Lung (tissue), 12 donors: ENCODE data around the gene SRCIN1. TPM values are rescaled to one million over a fixed set of nuclear protein-coding genes. Genes with fewer than 3 reads are reported as not detected.

Experiments used
- ATAC-seq: fragments of 200-7000 bp; cut with Tn5 transposase; one replicate; pipeline ENCODE4 v1.9.1; 2020; ENCODE audit warnings: moderate number of reproducible peaks; ENCODE audit not compliant: insufficient read depth, low FRiP score
- DNase-seq, 3 donors: peaks; one replicate each; pipeline ENCODE4 v3.0.0-alpha.2; 2013 to 2017
- H3K27ac ChIP-seq, 2 donors: one replicate each; pipeline ENCODE4 v1.5.1; 2013; ENCODE audit warnings: mild to moderate bottlenecking in 2 of 2, moderate library complexity in 2 of 2, control low read depth in 1 of 2, inconsistent platforms in 1 of 2, low read depth in 1 of 2, low read length in 1 of 2
- H3K27me3 ChIP-seq, 3 donors: one replicate each; pipeline ENCODE4 v1.5.1; 2013; ENCODE audit warnings: low read length in 2 of 3; ENCODE audit not compliant: control insufficient read depth in 3 of 3, insufficient read depth in 3 of 3
- H3K36me3 ChIP-seq, 4 donors: one replicate each; pipeline ENCODE4 v1.5.1; 2013; ENCODE audit warnings: low read length in 4 of 4, mild to moderate bottlenecking in 1 of 4, moderate library complexity in 1 of 4; ENCODE audit not compliant: control insufficient read depth in 4 of 4, insufficient read depth in 4 of 4
- H3K4me1 ChIP-seq, 5 donors: one replicate each; pipeline ENCODE4 v1.5.1; 2013; ENCODE audit warnings: low read length in 5 of 5, mild to moderate bottlenecking in 2 of 5, moderate library complexity in 1 of 5; ENCODE audit not compliant: control insufficient read depth in 5 of 5, insufficient read depth in 5 of 5
- H3K4me3 ChIP-seq: one replicate; pipeline ENCODE4 v1.5.1; 2013; ENCODE audit warnings: mild to moderate bottlenecking, control low read depth, moderate library complexity
- H3K9ac ChIP-seq, 2 donors: one replicate each; pipeline ENCODE4 v1.5.1; 2013; ENCODE audit warnings: low read length in 2 of 2, control low read depth in 1 of 2; ENCODE audit not compliant: insufficient read depth in 1 of 2
- H3K9me3 ChIP-seq, 4 donors: one replicate each; pipeline ENCODE4 v1.5.1; 2013; ENCODE audit warnings: low read length in 3 of 4, mild to moderate bottlenecking in 1 of 4, moderate library complexity in 1 of 4; ENCODE audit not compliant: control insufficient read depth in 4 of 4, insufficient read depth in 3 of 4
- CTCF ChIP-seq: IDR thresholded peaks from 2 replicates; pipeline ENCODE4 v1.5.1; 2012; ENCODE audit warnings: mild to moderate bottlenecking; ENCODE audit errors: control extremely low read depth, extremely low read depth
- WGBS, 2 donors: extraction: QIAGEN DNeasy Blood & Tissue Kit; methylation state at CpG; one replicate each; pipeline ENCODE4 v1.1.7; 2013; 5-methylcytosine and 5-hydroxymethylcytosine counted together
- polyA plus RNA-seq, 2 donors: library from polyadenylated mRNA; stranded (reverse); fragments of 200-250 nt; gene quantifications; one replicate each; pipeline ENCODE4 v1.2.1, GENCODE V29; 2013
- total RNA-seq, 2 donors: library from RNA; depleted of rRNA in 1 of 2; stranded (reverse); fragments of >200 nt in 1 of 2; gene quantifications; one replicate each; pipeline ENCODE4 v1.2.1, GENCODE V29; 2014 to 2021
- donor health status: control.
- donor health status: control.
- donor health status: Bipolar disorder and iron deficiency.
- donor health status: healthy.
- donor health status: DM: yes; HTN: yes; CAD: no.

SRCIN1 gene
- total and polyA plus RNA-seq, 4 donors: 1.5 to 15.0 (median 2.5) TPM

DNA sequence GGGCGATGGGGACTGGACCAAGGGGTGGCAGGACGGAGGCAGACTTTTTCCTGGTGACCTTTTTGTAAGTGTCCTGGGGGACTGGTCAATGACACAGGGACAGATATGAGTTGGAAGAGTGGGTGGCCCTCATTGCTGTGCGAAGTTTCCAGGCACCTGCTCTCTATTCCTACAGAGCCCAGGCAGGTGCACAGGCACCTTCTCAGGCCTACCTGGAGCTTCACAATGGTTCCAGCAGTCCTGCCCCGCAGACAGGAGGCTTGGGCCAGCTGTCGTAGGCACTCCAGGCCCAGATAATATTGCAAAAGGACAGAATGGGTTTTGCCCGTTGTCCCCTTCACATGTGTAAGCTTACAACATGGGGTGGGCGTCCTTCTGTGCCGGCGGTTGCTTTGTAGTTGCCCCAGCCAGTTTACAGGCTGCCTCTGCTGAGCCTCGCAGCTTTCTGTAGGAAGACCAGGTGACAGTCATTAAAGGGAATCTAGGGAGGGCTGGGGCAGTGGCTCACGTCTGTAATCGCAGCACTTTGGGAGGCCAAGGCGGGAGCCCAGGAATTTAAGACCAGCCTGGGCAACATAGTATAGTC, 93.2 kb downstream of the SRCIN1 start:
- H3K27ac ChIP-seq: no peak overlapping the region
- peaks cover 0 to 11% (median 1%) of the 10 kb centered on the region in 4 donors for H3K36me3 ChIP-seq
- DNase-seq (no peak), ATAC-seq (no peak)
- no peak overlapping the region for H3K4me3 ChIP-seq
- no peaks in the 10 kb centered on the region for H3K9me3 ChIP-seq
- no peak overlapping the region for H3K9ac ChIP-seq
- H3K27me3 ChIP-seq: peaks cover 0 to 9% (median 0%) of the 10 kb centered on the region in 3 donors
- H3K4me1 ChIP-seq: peaks cover 0 to 15% (median 3%) of the 10 kb centered on the region in 5 donors
- 85 to 87% methylated on average over 13 of the region's 13 CpGs for WGBS, 2 donors
- no peak for TF ChIP-seq CTCF

DNA sequence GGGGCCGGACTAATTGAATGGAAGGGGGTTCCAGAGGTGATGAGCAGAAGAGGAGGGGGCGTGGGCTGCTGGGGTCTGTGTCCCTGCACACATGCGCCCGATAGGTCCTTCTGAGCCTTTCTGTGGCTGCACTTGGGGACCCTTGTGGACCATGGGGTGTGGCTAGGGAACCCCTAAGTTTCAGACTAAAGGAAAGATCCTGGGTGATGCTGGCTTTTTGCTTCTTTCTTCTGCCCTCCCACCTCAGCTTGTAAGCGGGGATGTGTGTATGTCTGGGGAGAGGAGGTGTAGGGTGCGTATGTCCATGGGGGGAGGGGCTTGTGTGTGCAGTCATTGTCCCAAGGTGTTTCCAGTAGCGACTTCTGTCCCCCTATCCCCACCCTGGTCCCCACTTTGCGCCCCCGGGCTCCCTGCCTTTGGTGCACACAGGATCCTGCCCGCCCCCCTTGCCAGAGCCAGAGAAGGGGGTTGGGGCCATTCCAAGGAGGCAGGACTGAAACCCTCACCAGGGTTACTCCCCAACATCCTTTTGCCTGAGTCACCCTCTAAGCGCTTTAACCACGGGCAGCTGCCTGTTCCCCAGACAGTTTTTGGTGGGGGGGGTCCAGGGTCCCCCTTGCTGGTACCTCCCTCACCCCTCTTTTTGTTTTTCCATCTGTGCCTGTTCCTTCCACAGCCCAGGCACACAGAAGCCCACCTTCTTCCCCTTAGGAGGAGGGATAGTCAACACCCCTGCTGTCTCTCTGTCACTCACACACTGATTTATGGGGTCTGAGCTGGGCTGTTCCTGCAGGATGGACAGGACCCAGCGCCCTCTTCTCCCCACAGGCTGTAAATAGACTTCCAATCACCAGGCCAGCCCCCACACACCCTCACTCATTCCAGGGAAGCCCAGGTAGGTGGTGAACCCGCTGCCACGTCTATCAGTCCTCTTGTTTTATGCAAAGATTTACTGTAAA, 94.3 kb downstream of the SRCIN1 start:
- Histone ChIP-seq H3K27me3 (peaks cover 0 to 9% (median 0%) of the 10 kb centered on the region in 3 donors), H3K36me3 (peaks cover 0 to 14% (median 2%) of the 10 kb centered on the region in 4 donors), H3K27ac (no peak overlapping the region), H3K4me3 (no peak overlapping the region), H3K9me3 (no peaks in the 10 kb centered on the region), H3K4me1 (peaks cover 0 to 15% (median 3%) of the 10 kb centered on the region in 5 donors), H3K9ac (no peak overlapping the region)
- ATAC-seq (no peak), DNase-seq (no peak)
- WGBS, 2 donors: 75 to 80% methylated on average over 15 of the region's 15 CpGs
- no peak for TF ChIP-seq CTCF

GRCh38 chr17:38510421-38511149, 95.2 kb downstream of the SRCIN1 start:
- WGBS, 2 donors: 27 to 49% methylated on average over 32 to 86 of the region's 86 CpGs
- peaks cover 0 to 15% (median 3%) of the 10 kb centered on the region in 5 donors for H3K4me1 ChIP-seq
- DNase-seq (peak; percentile 60 to 80 (median 74)), ATAC-seq (no peak)
- peaks cover 0 to 16% (median 2%) of the 10 kb centered on the region in 4 donors for H3K36me3 ChIP-seq
- H3K9me3 ChIP-seq: no peaks in the 10 kb centered on the region
- TF ChIP-seq CTCF: no peak
- no peak overlapping the region for H3K4me3 ChIP-seq
- peaks cover 0 to 9% (median 0%) of the 10 kb centered on the region in 3 donors for H3K27me3 ChIP-seq
- H3K27ac ChIP-seq: no peak overlapping the region
- no peak overlapping the region for H3K9ac ChIP-seq
